GM19397 (cell line): ENCODE measurements around the gene EIF2S3.
"Not testable (repeated sequence)": the region's sequence is repeated elsewhere in the genome, so short reads cannot be mapped to it uniquely, and the experiment has no call there.

ENCODE experiments used
- ATAC-seq: cut with Tn5 transposase; IDR thresholded peaks from one replicate; pipeline ENCODE4 v1.9.1; 2021; ENCODE audit warnings: mild to moderate bottlenecking, moderate library complexity; ENCODE audit not compliant: unreplicated experiment

The EIF2S3 gene

GRCh38 chrX:24049643-24050042 lies 5.1 kb upstream of the EIF2S3 start:
- ATAC-seq = not testable (repeated sequence)

- not testable (repeated sequence) for ATAC-seq
Measured at GRCh38 chrX:24050522-24051318, 4.0 kb upstream of the EIF2S3 start.

- peak; percentile 13 for ATAC-seq
Measured at GRCh38 chrX:24055043-24055356, 244 bp downstream of the EIF2S3 start.

GRCh38 chrX:24063488-24063887 lies 8.7 kb downstream of the EIF2S3 start:
- no peak for ATAC-seq

GRCh38 chrX:24069877-24070276 lies 15.1 kb downstream of the EIF2S3 start:
- no peak for ATAC-seq

GRCh38 chrX:24079411-24079810 lies 24.7 kb downstream of the EIF2S3 start:
- no peak for ATAC-seq

- ATAC-seq = not testable (repeated sequence)
Measured at GRCh38 chrX:24080245-24080644, 25.5 kb downstream of the EIF2S3 start.

GRCh38 chrX:24080704-24081103 lies 25.9 kb downstream of the EIF2S3 start:
- no peak for ATAC-seq

GRCh38 chrX:24081661-24082154 lies 27.0 kb downstream of the EIF2S3 start:
- peak; percentile 58 for ATAC-seq

- no peak for ATAC-seq
Measured at GRCh38 chrX:24082447-24082846, 27.7 kb downstream of the EIF2S3 start.

- ATAC-seq = no peak
Measured at GRCh38 chrX:24085101-24085500, 30.3 kb downstream of the EIF2S3 start.

GRCh38 chrX:24090300-24091200 lies 35.8 kb downstream of the EIF2S3 start:
- ATAC-seq = no peak

GRCh38 chrX:24093746-24094145 lies 39.0 kb downstream of the EIF2S3 start:
- ATAC-seq = no peak

- ATAC-seq = no peak
Measured at GRCh38 chrX:24097741-24098260, 43.0 kb downstream of the EIF2S3 start.

- no peak for ATAC-seq
Measured at GRCh38 chrX:24098932-24099331, 44.2 kb downstream of the EIF2S3 start.

- ATAC-seq = no peak
Measured at GRCh38 chrX:24099394-24099793, 44.6 kb downstream of the EIF2S3 start.

GRCh38 chrX:24100713-24101112 lies 46.0 kb downstream of the EIF2S3 start:
- ATAC-seq = no peak

- no peak for ATAC-seq
Measured at GRCh38 chrX:24110069-24110468, 55.3 kb downstream of the EIF2S3 start.

- ATAC-seq = no peak
Measured at GRCh38 chrX:24113181-24113580, 58.4 kb downstream of the EIF2S3 start.

- no peak for ATAC-seq
Measured at GRCh38 chrX:24117258-24117657, 62.5 kb downstream of the EIF2S3 start.

GRCh38 chrX:24124244-24124799 lies 69.6 kb downstream of the EIF2S3 start:
- ATAC-seq = no peak
